Aorta (tissue), 5 donors: ENCODE results near the gene CLMN. TPM values are rescaled to one million over a fixed set of nuclear protein-coding genes. Genes with fewer than 3 reads are reported as not detected.
"Not testable (repeated sequence)": the region's sequence is repeated elsewhere in the genome, so short reads cannot be mapped to it uniquely, and the experiment has no call there.

Source experiments
- ATAC-seq: fragments of 200-7000 bp; cut with Tn5 transposase; one replicate; pipeline ENCODE4 v1.9.1; 2022; ENCODE audit warnings: moderate library complexity; ENCODE audit not compliant: low FRiP score
- DNase-seq, 2 donors: peaks; one replicate each; pipeline ENCODE4 v3.0.0-alpha.2; 2020
- H3K27ac ChIP-seq, 2 donors: one replicate each; pipeline ENCODE4 v1.5.1; 2013; ENCODE audit warnings: low read length in 2 of 2, mild to moderate bottlenecking in 2 of 2, moderate library complexity in 2 of 2, control low read depth in 1 of 2, inconsistent platforms in 1 of 2, low read depth in 1 of 2
- H3K27me3 ChIP-seq, 2 donors: one replicate each; pipeline ENCODE4 v1.6.1; 2013; ENCODE audit warnings: control low read depth in 1 of 2, low read length in 1 of 2, mild to moderate bottlenecking in 1 of 2, moderate library complexity in 1 of 2; ENCODE audit not compliant: insufficient read depth in 2 of 2, control insufficient read depth in 1 of 2
- H3K36me3 ChIP-seq, 2 donors: one replicate each; pipeline ENCODE4 v1.6.1; 2013; ENCODE audit warnings: control low read depth in 1 of 2, low read length in 1 of 2, mild to moderate bottlenecking in 1 of 2; ENCODE audit not compliant: insufficient read depth in 2 of 2, control insufficient read depth in 1 of 2
- H3K4me1 ChIP-seq, 2 donors: one replicate each; pipeline ENCODE4 v1.6.1; 2013; ENCODE audit warnings: low read length in 2 of 2, control low read depth in 1 of 2, mild to moderate bottlenecking in 1 of 2, moderate library complexity in 1 of 2; ENCODE audit not compliant: insufficient read depth in 2 of 2, control insufficient read depth in 1 of 2
- H3K4me3 ChIP-seq, 2 donors: one replicate each; pipeline ENCODE4 v1.5.1; 2013; ENCODE audit warnings: low read length in 2 of 2, control low read depth in 1 of 2, mild to moderate bottlenecking in 1 of 2
- H3K9me3 ChIP-seq: one replicate; pipeline ENCODE4 v1.6.1; 2013; ENCODE audit warnings: mild to moderate bottlenecking, low read length; ENCODE audit not compliant: control insufficient read depth
- WGBS, 2 donors: extraction: QIAGEN DNeasy Blood & Tissue Kit; methylation state at CpG; one replicate each; pipeline ENCODE4 v1.1.7; 2013; 5-methylcytosine and 5-hydroxymethylcytosine counted together
- intact Hi-C, 2 donors: fragments of 100-400 bp; cut with DNase I; formaldehyde crosslinking; loops; one replicate each; pipeline versions ENCODE4 v1.14.2 to v1.15.0; 2022
- polyA plus RNA-seq, 2 donors: library from polyadenylated mRNA; stranded (reverse); fragments of 200-250 nt; gene quantifications; one replicate each; pipeline ENCODE4 v1.2.3, GENCODE V29; 2013
- total RNA-seq, 2 donors: library from RNA; stranded (reverse); fragmentation: NEBNext Ultra II Directional; extraction: Animal tissue kit (Norgen Biotek cat#: 25700); gene quantifications; one replicate each; pipeline ENCODE4 v1.2.1, GENCODE V29; 2021
- donor health status: healthy with polysubstance abuse.
- donor health status: Bipolar disorder and iron deficiency.
- donor health status: DM: no; HTN: no; CAD: no.
- donor health status: DM: no; HTN: no; CAD: no.
- donor health status: DM: yes; HTN: yes; CAD: no.

Gene CLMN
- total and polyA plus RNA-seq, 4 donors = 3.9 to 18.3 (median 11.0) TPM

- Histone ChIP-seq H3K4me3 (no peak overlapping the region), H3K27me3 (no peaks in the 10 kb centered on the region), H3K9me3 (no peaks in the 10 kb centered on the region), H3K36me3 (no peaks in the 10 kb centered on the region), H3K4me1 (peaks cover 0 to 3% of the 10 kb centered on the region in 2 donors), H3K27ac (no peak overlapping the region)
- DNase-seq = no peak
- WGBS, 2 donors = 50 to 65% methylated on average over 17 of the region's 17 CpGs
- no peak for ATAC-seq
- intact Hi-C loops = no loop called here
These were observed 28.8 kb downstream of the CLMN start for GRCh38 chr14:95290871-95291431.

GRCh38 chr14:95290021-95290420 is 29.7 kb downstream of the CLMN start:
- intact Hi-C loops = no loop called here
- Histone ChIP-seq H3K27me3 (no peaks in the 10 kb centered on the region), H3K4me3 (no peak overlapping the region), H3K9me3 (no peaks in the 10 kb centered on the region), H3K36me3 (no peaks in the 10 kb centered on the region), H3K27ac (no peak overlapping the region), H3K4me1 (peaks cover 0 to 3% of the 10 kb centered on the region in 2 donors)
- 94 to 96% methylated on average over 5 of the region's 5 CpGs for WGBS, 2 donors
- ATAC-seq (no peak), DNase-seq (no peak)

- Histone ChIP-seq H3K27ac (no peak overlapping the region), H3K9me3 (no peaks in the 10 kb centered on the region), H3K4me3 (no peak overlapping the region), H3K27me3 (no peaks in the 10 kb centered on the region), H3K4me1 (peaks cover 0 to 3% of the 10 kb centered on the region in 2 donors), H3K36me3 (no peaks in the 10 kb centered on the region)
- DNase-seq (no peak), ATAC-seq (no peak)
- intact Hi-C loops = no loop called here
- WGBS, 2 donors = 87% methylated on average over 6 of the region's 6 CpGs
These were observed 30.2 kb downstream of the CLMN start for GRCh38 chr14:95289323-95290010.

- DNase-seq (no peak), ATAC-seq (no peak)
- Histone ChIP-seq H3K27ac (no peak overlapping the region), H3K9me3 (no peaks in the 10 kb centered on the region), H3K4me1 (peaks cover 0 to 3% of the 10 kb centered on the region in 2 donors), H3K36me3 (no peaks in the 10 kb centered on the region), H3K27me3 (no peaks in the 10 kb centered on the region), H3K4me3 (no peak overlapping the region)
- intact Hi-C loops = no loop called here
- 95 to 98% methylated on average over 5 of the region's 5 CpGs for WGBS, 2 donors
These were observed 30.9 kb downstream of the CLMN start for GRCh38 chr14:95288672-95289322.

- H3K4me1 ChIP-seq = peaks cover 0 to 3% of the 10 kb centered on the region in 2 donors
- no peak overlapping the region for H3K27ac ChIP-seq
- ATAC-seq (no peak), DNase-seq (no peak)
- H3K9me3 ChIP-seq = no peaks in the 10 kb centered on the region
- intact Hi-C loops = no loop called here
- no peak overlapping the region for H3K4me3 ChIP-seq
- H3K36me3 ChIP-seq = no peaks in the 10 kb centered on the region
- no peaks in the 10 kb centered on the region for H3K27me3 ChIP-seq
- WGBS, 2 donors = 92 to 94% methylated on average over 6 of the region's 6 CpGs
These were observed 32.4 kb downstream of the CLMN start for GRCh38 chr14:95287176-95287754.

GRCh38 chr14:95286645-95287044 is 33.1 kb downstream of the CLMN start:
- ATAC-seq = no peak

GRCh38 chr14:95285566-95285965 is 34.1 kb downstream of the CLMN start:
- WGBS, 2 donors = 72 to 73% methylated on average over 4 of the region's 4 CpGs
- intact Hi-C loops = no loop called here
- Histone ChIP-seq H3K27me3 (no peaks in the 10 kb centered on the region), H3K4me3 (no peak overlapping the region), H3K4me1 (no peaks in the 10 kb centered on the region), H3K9me3 (no peaks in the 10 kb centered on the region), H3K36me3 (no peaks in the 10 kb centered on the region), H3K27ac (no peak overlapping the region)
- DNase-seq (no peak), ATAC-seq (no peak)

More at GRCh38 chr14:95286645-95287044, 33.1 kb downstream of the CLMN start:
- WGBS, 2 donors = 71 to 86% methylated on average over 5 of the region's 5 CpGs
- no peak for DNase-seq
- intact Hi-C loops = no loop called here
- Histone ChIP-seq H3K4me3 (no peak overlapping the region), H3K27ac (no peak overlapping the region), H3K4me1 (peaks cover 0 to 3% of the 10 kb centered on the region in 2 donors), H3K27me3 (no peaks in the 10 kb centered on the region), H3K36me3 (no peaks in the 10 kb centered on the region), H3K9me3 (no peaks in the 10 kb centered on the region)

GRCh38 chr14:95283802-95284201 is 35.9 kb downstream of the CLMN start:
- H3K27ac ChIP-seq, H3K36me3 ChIP-seq, H3K4me1 ChIP-seq, H3K9me3 ChIP-seq, H3K27me3 ChIP-seq, H3K4me3 ChIP-seq, ATAC-seq, DNase-seq, intact Hi-C loops: not testable (repeated sequence)
- 95 to 97% methylated on average over 3 of the region's 3 CpGs for WGBS, 2 donors
